B cell (primary cell): ENCODE data around the gene ADAP1.

ENCODE experiments used
- EZH2 ChIP-seq: IDR thresholded peaks from 2 replicates; pipeline ENCODE4 v1.6.1; 2012; ENCODE audit warnings: borderline replicate concordance, low read depth, mild to moderate bottlenecking, moderate library complexity, low read length; ENCODE audit not compliant: insufficient read depth, poor library complexity, severe bottlenecking
- TF ChIP-seq, protein P1 (sequence below): fragments of 200-600 bp; IDR thresholded peaks from one replicate; pipeline ENCODE4 v1.8.0; 2022; ENCODE audit warnings: antibody characterized with exemption, mild to moderate bottlenecking

GRCh38 chr7:876077-876971 lies 78.2 kb downstream of the ADAP1 start, which contains the start of gene GET4:
- TF ChIP-seq EZH2 = no peak
- TF ChIP-seq, protein P1, sequence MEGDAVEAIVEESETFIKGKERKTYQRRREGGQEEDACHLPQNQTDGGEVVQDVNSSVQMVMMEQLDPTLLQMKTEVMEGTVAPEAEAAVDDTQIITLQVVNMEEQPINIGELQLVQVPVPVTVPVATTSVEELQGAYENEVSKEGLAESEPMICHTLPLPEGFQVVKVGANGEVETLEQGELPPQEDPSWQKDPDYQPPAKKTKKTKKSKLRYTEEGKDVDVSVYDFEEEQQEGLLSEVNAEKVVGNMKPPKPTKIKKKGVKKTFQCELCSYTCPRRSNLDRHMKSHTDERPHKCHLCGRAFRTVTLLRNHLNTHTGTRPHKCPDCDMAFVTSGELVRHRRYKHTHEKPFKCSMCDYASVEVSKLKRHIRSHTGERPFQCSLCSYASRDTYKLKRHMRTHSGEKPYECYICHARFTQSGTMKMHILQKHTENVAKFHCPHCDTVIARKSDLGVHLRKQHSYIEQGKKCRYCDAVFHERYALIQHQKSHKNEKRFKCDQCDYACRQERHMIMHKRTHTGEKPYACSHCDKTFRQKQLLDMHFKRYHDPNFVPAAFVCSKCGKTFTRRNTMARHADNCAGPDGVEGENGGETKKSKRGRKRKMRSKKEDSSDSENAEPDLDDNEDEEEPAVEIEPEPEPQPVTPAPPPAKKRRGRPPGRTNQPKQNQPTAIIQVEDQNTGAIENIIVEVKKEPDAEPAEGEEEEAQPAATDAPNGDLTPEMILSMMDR = no peak
